GM12878 (cell line): ENCODE results near the gene RPL7A. TPM values are rescaled to one million over a fixed set of nuclear protein-coding genes. Genes with fewer than 3 reads are reported as not detected.

ENCODE experiments used
- ATAC-seq: fragments of 200-7000 bp; cut with Tn5 transposase; 3 replicates; pipeline ENCODE4 v1.9.1; 2020; ENCODE audit warnings: mild to moderate bottlenecking, moderate library complexity
- BruUV-seq: library from RNA; stranded (reverse); fragments of 400-500 nt; replicated peaks from 2 replicates; lab custom pipeline; 2021; lab: Mats Ljungman, UMichigan
- CTCF ChIA-PET: fragments of 300-600 bp; sonication (Branson Sonifier 250); formaldehyde crosslinking; extraction: SDS; loops from one replicate; lab custom pipeline; 2021; ENCODE audit warnings: inconsistent platforms; lab: Yijun Ruan, JAX
- POLR2A ChIA-PET: fragments of 350-600 bp; formaldehyde crosslinking; extraction: SDS; loops from one replicate; lab custom pipeline; 2021; ENCODE audit warnings: inconsistent platforms; lab: Charles Lee
- RAD21 ChIA-PET: fragments of 300-600 bp; sonication (Branson Sonifier 250); formaldehyde crosslinking; loops from one replicate; lab custom pipeline; 2023; ENCODE audit warnings: antibody characterized with exemption; ENCODE audit not compliant: unreplicated experiment; lab: Charles Lee
- SMC1A ChIA-PET: fragments of 300-600 bp; sonication (Branson Sonifier 250); formaldehyde crosslinking; loops from one replicate; lab custom pipeline; 2023; ENCODE audit not compliant: unreplicated experiment, uncharacterized antibody; lab: Charles Lee
- DNase-seq: peaks from one replicate; pipeline ENCODE4 v3.0.0-alpha.2; 2011; ENCODE audit warnings: low read depth, low spot score
- FAIRE-seq: peaks from 3 replicates; lab custom pipeline; 2011; peaks lifted over from hg19 to GRCh38; lab: Jason Lieb, UNC
- H2AFZ ChIP-seq: 2 replicates; pipeline ENCODE4 v1.6.0; 2011; ENCODE audit warnings: low read depth, low read length, control low read depth; ENCODE audit not compliant: control insufficient read depth
- H3K27ac ChIP-seq: 2 replicates; pipeline ENCODE4 v1.5.1; 2011; ENCODE audit warnings: control low read depth; ENCODE audit not compliant: control insufficient read depth, insufficient read depth
- H3K27me3 ChIP-seq, 2 experiments: replicated peaks in 1 of 2; 2 replicates each; pipeline versions ENCODE4 v1.6.0 to v1.6.1; 2011; ENCODE audit warnings: low read length in 1 of 2; ENCODE audit not compliant: control insufficient read depth in 2 of 2, insufficient read depth in 2 of 2
- H3K36me3 ChIP-seq, 2 experiments: 2 replicates each; pipeline ENCODE4 v1.5.1; 2011; ENCODE audit warnings: low read length in 1 of 2; ENCODE audit not compliant: control insufficient read depth in 2 of 2, insufficient read depth in 2 of 2
- H3K4me1 ChIP-seq: 2 replicates; pipeline ENCODE4 v1.6.1; 2011; ENCODE audit warnings: mild to moderate bottlenecking, low read length, moderate library complexity, mixed read lengths; ENCODE audit not compliant: control insufficient read depth, insufficient read depth
- H3K4me2 ChIP-seq: 2 replicates; pipeline ENCODE4 v1.6.0; 2011; ENCODE audit warnings: control low read depth; ENCODE audit not compliant: control insufficient read depth, insufficient read depth
- H3K4me3 ChIP-seq: fragments of 200-600 bp; sonication (generic); 2 replicates; pipeline ENCODE4 v1.5.1; 2016
- H3K79me2 ChIP-seq: 2 replicates; pipeline ENCODE4 v1.6.0; 2011; ENCODE audit warnings: low read length; ENCODE audit not compliant: control insufficient read depth, insufficient read depth
- H3K9ac ChIP-seq: 2 replicates; pipeline ENCODE4 v1.8.0; 2011; ENCODE audit warnings: low read length, control low read depth, mixed read lengths; ENCODE audit not compliant: control insufficient read depth, insufficient read depth
- H3K9me3 ChIP-seq: replicated peaks from 3 replicates; pipeline ENCODE4 v1.5.1; 2011; ENCODE audit warnings: mild to moderate bottlenecking, low read length; ENCODE audit not compliant: control insufficient read depth, insufficient read depth
- H4K20me1 ChIP-seq: 2 replicates; pipeline ENCODE4 v1.6.0; 2011; ENCODE audit not compliant: control insufficient read depth, insufficient read depth
- BMI1 ChIP-seq: fragments of 450-650 bp; IDR thresholded peaks from 2 replicates; pipeline ENCODE4 v1.6.1; 2016; ENCODE audit warnings: mild to moderate bottlenecking, moderate library complexity, borderline replicate concordance
- ELK1 ChIP-seq: IDR thresholded peaks from 2 replicates; pipeline ENCODE4 v1.6.1; 2012; ENCODE audit warnings: low read depth, low read length, improper control_type of control experiment
- FOS ChIP-seq: IDR thresholded peaks from 3 replicates; pipeline ENCODE4 v1.6.1; 2011; ENCODE audit warnings: borderline replicate concordance; ENCODE audit not compliant: insufficient read length; ENCODE audit errors: extremely low read depth
- POLR2AphosphoS5 ChIP-seq: IDR thresholded peaks from 2 replicates; pipeline ENCODE4 v1.6.1; 2011; ENCODE audit warnings: mild to moderate bottlenecking, low read length, inconsistent platforms
- WGBS: methylation state at CpG from one replicate; pipeline ENCODE4 v1.1.6; 2016; ENCODE audit warnings: low lambda C conversion rate; ENCODE audit not compliant: insufficient replicate concordance, insufficient coverage; ENCODE audit errors: missing lambda C conversion rate; 5-methylcytosine and 5-hydroxymethylcytosine counted together
- in situ Hi-C: fragments of 300-500 bp; cut with MboI; formaldehyde crosslinking; loops from 9 replicates; pipeline ENCODE4 v1.14.3; 2018; ENCODE audit warnings: mixed read lengths
- intact Hi-C: fragments of 100-400 bp; cut with micrococcal nuclease; formaldehyde crosslinking; loops from one replicate; pipeline ENCODE4 v1.14.2; 2022; ENCODE audit not compliant: unreplicated experiment
- polyA plus RNA-seq, 11 experiments: library from polyadenylated mRNA; depleted of rRNA in 4 of 11; unstranded in 6 of 11; stranded (reverse) in 5 of 11; fragments of >200 nt; fragmentation: Nextera tagmentation in 4 of 11; fragmentation: Illumina TruSeq in 1 of 11; extraction: Ambion mirVana in 4 of 11; extraction: Trizol in 1 of 11; gene quantifications; 1 replicate in 1 of 11; 2 replicates in 10 of 11; pipeline versions ENCODE4 v1.2.1 to v1.2.3, GENCODE V29; 2011 to 2016; ENCODE audit warnings: inconsistent platforms in 2 of 11, missing spikeins in 2 of 11, low read depth in 1 of 11
- total RNA-seq, 4 experiments: library from RNA; depleted of rRNA in 3 of 4; stranded (reverse); fragments of >200 nt in 3 of 4; fragmentation: Illumina TruSeq in 1 of 4; extraction: Trizol in 1 of 4; gene quantifications; 2 replicates each; pipeline versions ENCODE4 v1.2.1 to v1.2.3, GENCODE V29; 2013 to 2021
- TF ChIP-seq, protein P1 (sequence below): fragments of 450-650 bp; IDR thresholded peaks from 2 replicates; pipeline ENCODE4 v1.6.1; 2018; ENCODE audit warnings: mild to moderate bottlenecking, low read depth, moderate library complexity; ENCODE audit not compliant: partially characterized antibody

RPL7A gene
- total and polyA plus RNA-seq, 10 of the 15 experiments (the other 5 are each of a cell fraction or from before 2014, with no cell fraction given) = 917 to 5,193 (median 3,326) TPM

DNA sequence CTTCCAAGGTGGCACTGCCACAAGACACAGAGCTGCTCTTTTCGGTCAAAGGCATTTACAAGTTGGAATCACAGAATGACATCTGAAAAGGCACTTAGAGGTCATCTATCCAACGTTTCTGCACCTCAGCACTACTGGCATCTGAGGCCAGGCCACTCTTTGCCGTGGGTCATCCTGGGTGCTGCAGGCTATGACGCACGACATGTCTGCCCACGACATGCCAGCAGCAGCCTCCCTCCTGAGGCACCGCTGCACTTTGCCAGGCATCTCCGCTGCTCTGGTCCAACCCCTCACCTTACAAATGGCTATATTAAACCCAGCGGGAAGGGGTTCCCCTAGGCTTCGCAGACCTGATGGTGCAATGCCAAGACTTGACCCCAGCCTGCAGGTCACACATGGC, 19.8 kb downstream of the RPL7A start:
- Histone ChIP-seq H2AFZ (no peak overlapping the region), H3K4me3 (no peak overlapping the region), H3K27me3 (no peaks in the 10 kb centered on the region), H3K9ac (no peak overlapping the region), H4K20me1 (peaks cover 37% of the 10 kb centered on the region), H3K4me1 (peaks cover 17% of the 10 kb centered on the region), H3K9me3 (no peaks in the 10 kb centered on the region), H3K27ac (no peak overlapping the region), H3K79me2 (peaks cover 57% of the 10 kb centered on the region), H3K4me2 (no peak overlapping the region), H3K36me3 (peaks cover 36 to 47% of the 10 kb centered on the region in 2 experiments)
- intact Hi-C loops (no loop called here), in situ Hi-C loops (no loop called here)
- BruUV-seq = no TSS peak
- DNase-seq (no peak), FAIRE-seq (no peak), ATAC-seq (no peak)
- TF ChIP-seq ELK1 = no peak
- TF ChIP-seq, protein P1, sequence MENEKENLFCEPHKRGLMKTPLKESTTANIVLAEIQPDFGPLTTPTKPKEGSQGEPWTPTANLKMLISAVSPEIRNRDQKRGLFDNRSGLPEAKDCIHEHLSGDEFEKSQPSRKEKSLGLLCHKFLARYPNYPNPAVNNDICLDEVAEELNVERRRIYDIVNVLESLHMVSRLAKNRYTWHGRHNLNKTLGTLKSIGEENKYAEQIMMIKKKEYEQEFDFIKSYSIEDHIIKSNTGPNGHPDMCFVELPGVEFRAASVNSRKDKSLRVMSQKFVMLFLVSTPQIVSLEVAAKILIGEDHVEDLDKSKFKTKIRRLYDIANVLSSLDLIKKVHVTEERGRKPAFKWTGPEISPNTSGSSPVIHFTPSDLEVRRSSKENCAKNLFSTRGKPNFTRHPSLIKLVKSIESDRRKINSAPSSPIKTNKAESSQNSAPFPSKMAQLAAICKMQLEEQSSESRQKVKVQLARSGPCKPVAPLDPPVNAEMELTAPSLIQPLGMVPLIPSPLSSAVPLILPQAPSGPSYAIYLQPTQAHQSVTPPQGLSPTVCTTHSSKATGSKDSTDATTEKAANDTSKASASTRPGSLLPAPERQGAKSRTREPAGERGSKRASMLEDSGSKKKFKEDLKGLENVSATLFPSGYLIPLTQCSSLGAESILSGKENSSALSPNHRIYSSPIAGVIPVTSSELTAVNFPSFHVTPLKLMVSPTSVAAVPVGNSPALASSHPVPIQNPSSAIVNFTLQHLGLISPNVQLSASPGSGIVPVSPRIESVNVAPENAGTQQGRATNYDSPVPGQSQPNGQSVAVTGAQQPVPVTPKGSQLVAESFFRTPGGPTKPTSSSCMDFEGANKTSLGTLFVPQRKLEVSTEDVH = no peak
- TF ChIP-seq FOS = no peak
- TF ChIP-seq BMI1 = no peak
- 0 out of 2 replicates have a peak, but pooled peaks have one; percentile 32 for TF ChIP-seq POLR2AphosphoS5
- ChIA-PET SMC1A (no interaction called here), RAD21 (no interaction called here), POLR2A (interaction anchor here (1.0 kb wide), 1 partner anchor 10 kb away, joined by 4 read pairs; no protein-coding TSS in a partner anchor), CTCF (no interaction called here)
- WGBS = 82% methylated on average over 10 of the region's 10 CpGs
